CD4-positive, alpha-beta T cell treated with Interleukin-6 for 4 hours (primary cell): ENCODE data around the gene UBQLNL.

Experiments
- DNase-seq: peaks from one replicate; pipeline ENCODE4 v3.0.0-alpha.2; 2020; ENCODE audit warnings: mixed read lengths

The UBQLNL gene, protein sequence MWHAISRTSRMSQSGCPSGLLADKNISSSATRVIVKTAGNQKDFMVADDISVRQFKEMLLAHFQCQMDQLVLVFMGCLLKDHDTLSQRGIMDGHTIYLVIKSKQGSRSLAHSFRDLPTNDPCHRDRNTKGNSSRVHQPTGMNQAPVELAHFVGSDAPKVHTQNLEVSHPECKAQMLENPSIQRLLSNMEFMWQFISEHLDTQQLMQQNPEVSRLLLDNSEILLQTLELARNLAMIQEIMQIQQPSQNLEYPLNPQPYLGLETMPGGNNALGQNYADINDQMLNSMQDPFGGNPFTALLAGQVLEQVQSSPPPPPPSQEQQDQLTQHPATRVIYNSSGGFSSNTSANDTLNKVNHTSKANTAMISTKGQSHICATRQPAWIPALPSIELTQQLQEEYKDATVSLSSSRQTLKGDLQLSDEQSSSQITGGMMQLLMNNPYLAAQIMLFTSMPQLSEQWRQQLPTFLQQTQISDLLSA

GRCh38 chr11:5516599-5516998, at the start of gene UBQLNL:
Gene UBQLNL, minus strand, starts transcription at chr11:5516699. Its CDS starts 258 bp downstream, at chr11:5516441.
- no peak for DNase-seq

DNA sequence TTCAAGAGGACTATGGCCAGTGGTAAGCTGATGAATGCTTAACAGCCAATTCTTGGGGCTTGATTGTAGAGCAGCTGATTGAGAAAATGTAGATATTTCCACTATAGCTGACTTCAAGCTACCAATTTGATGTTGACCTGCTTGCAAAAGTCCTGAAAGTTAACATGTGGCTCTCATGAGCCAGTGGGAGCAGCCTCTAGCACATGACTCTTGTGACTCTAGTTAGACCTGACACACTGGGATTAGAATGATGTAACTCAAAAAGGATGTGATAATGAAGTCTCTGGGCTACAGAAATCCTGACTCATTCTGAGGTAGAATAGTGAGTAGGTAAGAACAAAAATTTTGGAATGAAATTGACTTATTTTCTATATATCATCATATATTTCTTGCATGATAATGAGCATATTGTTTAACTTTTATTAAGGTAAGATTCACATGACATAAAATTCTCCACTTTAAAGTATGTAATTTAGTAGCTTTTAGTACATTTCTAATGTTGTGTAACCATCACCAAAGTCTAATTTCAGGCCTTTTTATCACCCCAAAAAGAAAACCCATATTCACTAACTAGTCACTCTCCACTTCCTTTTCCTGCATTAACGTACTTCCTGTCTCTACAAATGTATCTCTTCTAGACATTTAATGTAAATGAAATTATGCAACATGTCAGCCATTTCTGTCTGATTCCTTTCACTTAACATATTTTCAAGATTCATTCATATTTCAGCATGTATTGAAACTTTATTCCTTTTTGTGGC, 47.9 kb upstream of the UBQLNL start:
- DNase-seq, result no peak

DNA sequence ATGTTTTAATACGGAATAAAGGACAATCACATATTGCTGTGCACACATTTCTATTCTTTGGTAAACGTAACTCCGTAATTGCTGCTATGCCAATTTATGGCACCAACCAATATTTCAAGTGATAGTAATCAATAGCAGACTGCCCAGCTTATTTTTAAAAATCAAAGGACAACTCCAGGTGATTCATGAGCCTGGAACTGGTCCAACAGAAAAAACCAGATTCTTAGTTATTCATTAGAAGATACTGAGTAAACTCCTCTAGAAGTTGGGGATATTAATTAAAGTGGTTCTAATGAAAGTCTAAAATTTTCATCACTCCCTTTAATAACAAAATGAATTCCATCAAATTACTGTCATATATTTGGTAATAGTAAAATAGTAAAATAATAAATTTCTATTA, 41.3 kb upstream of the UBQLNL start:
- no peak for DNase-seq

GRCh38 chr11:5556596-5557188, 40.2 kb upstream of the UBQLNL start:
- no peak for DNase-seq

GRCh38 chr11:5553343-5553742, 36.8 kb upstream of the UBQLNL start:
- no peak for DNase-seq

DNA sequence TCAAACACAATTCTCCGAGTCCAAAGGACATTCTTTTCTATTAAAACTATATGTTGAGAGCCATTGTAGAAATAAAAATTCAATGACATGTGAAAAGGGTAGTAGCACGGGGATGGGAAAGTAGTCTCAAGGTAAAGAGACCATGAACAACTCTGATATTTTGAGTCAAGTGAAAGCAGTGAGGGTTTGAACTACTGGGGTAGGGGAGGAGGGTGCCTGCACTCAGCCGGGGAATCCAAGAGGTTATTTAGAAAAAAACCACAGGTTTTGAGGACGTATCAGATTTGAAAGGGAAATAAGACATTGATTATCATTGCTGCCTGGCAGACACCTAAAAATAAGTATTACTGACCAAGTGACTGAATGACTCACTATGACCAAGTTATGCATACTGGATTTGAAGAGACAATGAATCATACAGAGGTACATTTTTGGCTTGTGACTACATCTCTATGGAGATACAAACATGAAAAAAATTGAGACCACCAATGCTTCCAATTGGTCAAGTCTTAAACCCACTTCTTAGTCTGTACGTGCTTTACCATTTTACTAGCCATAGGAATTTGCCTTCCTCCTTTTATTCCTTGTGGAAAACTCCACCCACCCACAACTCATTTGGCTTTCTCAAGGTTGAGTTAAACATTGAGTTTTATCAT, 34.1 kb upstream of the UBQLNL start:
- no peak for DNase-seq

DNA sequence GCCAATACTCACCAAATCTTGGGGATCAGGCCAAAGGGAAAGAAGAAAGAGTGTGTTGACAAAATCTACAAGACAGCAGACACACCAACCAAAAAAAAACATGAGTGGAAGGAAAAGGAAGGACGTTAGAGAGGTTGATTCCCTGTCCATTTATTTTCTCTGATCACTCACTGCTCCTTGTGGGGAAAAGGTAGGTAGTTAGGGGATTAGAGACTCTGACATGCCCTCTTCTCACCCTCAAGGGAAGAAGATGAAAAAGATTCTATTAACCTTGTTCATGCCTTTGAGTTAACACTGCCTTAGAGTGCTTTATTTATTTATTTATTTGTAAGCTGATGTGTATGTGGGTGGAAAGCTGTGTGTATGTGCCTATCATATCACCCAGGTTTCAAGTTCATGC, 31.9 kb upstream of the UBQLNL start, which contains the start of gene OR52H1:
Gene OR52H1, minus strand, starts transcription at position 101 of the 400 bp plus-strand sequence. CDS start 3,035 bp downstream, outside the sequence.
- no peak for DNase-seq

DNA sequence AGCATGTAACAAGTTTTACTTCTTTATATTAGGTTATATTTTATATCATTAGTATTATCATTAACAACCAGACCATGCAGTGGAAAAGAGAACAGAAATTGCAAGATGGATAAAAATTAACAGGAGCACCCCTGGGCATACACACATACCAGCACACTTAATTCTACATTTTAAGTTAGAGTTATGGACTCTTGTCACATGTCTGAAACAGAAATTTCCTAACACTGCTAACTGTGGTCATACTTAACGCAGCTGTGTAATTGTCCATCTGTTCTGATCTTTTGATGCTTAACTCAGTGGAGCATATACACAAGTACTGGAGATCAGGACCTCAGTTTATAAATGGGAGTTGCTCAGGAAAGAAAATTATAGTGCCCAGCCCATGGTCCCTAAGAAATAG, 31.5 kb upstream of the UBQLNL start:
- no peak for DNase-seq

DNA sequence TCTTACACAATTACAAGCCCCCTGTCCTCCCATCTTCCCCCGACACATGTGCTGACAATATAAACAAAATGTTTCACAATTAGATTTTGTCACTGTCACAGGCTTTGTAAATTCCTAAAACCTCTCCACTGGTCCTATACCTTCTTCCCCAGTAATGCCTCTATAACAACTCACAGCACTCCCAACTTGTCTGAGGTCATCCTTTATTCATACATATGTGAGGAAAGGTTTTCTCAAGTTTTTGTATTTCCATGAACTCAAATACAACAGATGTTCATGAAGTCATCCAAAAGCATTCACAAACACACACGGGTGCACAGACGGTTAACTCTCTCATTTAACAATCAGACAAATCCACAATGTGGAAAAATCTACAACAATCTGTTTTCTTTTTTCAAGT, 30.0 kb upstream of the UBQLNL start:
- DNase-seq, result no peak

DNA sequence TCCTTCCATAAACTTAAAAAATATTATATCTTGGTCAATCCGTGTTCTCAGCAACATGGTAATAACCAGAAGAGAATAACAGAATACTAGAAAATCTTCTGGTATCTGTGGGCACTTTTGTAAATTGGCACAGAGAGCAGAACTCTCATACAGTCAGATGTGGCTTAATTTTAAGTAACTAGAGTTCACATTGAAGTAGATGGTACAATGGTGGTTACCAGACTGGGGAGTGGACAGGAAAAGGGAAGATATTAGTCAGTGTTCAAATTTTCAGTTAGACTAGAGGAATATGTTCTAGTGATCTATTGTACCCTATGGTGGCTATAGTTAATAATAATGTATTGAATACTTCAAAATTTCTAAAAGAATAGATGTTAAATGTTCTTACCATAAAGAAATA, 24.9 kb upstream of the UBQLNL start:
- DNase-seq, result no peak

- DNase-seq, result no peak
Measured at GRCh38 chr11:5536482-5536881, 20.0 kb upstream of the UBQLNL start.

GRCh38 chr11:5534046-5534445, 17.5 kb upstream of the UBQLNL start:
- DNase-seq, result no peak

DNA sequence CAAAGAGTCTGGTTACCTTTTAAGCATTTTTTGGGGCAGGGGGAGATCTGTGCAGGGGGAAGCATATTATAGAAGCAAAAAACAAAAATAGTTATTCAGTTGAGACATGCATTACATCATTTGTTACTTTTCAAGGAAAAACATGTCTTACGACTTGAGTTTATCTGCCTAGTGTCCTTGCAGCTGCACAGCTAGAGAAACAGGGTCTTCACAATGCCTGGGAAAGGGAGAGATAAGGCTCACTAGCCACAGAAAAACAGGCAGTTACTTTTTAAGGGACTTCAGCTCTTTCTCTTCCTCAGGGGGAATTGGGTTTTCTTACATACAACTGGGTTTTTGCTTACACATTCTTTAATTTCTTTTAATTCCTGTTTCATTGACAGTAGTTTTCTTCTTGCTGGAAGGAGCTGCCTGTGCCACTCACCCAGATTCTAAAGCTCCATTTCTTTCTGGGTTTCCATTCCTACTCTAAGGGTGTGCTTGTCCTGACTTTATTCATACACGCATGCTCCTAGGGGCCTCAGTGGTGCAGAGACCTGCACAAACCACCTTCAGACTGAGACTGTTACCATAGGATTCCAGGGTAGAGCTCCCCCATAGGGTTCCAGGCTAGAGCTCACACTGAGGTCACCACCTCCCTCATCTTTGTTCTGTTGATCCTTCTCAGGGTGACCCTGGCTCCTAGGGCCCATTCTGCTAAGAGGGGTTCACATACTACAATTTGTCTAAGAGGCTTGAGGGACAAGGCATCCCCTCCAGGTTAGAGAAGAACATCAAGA, 14.7 kb upstream of the UBQLNL start:
- DNase-seq, result no peak

- DNase-seq, result no peak
Measured at GRCh38 chr11:5528495-5528894, 12.0 kb upstream of the UBQLNL start.

DNA sequence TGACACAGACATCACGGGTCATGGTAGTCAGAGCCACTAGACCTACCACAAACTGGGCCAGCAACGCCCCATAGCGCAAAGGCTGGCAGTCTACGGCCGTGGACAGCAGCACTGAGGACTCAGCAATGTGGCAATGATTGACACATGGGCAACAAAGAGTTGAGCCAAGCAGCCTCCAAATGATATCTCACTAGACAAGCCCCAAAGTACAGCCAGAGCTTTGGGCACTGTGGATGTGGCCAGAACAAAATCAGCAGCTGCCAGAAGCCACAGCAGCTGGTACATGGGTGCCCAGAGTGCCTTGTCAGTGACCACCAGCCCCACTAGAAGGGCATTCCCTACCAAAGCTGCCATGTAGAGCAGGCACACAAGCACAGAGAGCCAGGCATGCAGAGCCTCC, 11.2 kb upstream of the UBQLNL start:
- no peak for DNase-seq

GRCh38 chr11:5524756-5525155, 8.3 kb upstream of the UBQLNL start:
- no peak for DNase-seq

GRCh38 chr11:5522308-5522707, 5.8 kb upstream of the UBQLNL start:
- no peak for DNase-seq

DNA sequence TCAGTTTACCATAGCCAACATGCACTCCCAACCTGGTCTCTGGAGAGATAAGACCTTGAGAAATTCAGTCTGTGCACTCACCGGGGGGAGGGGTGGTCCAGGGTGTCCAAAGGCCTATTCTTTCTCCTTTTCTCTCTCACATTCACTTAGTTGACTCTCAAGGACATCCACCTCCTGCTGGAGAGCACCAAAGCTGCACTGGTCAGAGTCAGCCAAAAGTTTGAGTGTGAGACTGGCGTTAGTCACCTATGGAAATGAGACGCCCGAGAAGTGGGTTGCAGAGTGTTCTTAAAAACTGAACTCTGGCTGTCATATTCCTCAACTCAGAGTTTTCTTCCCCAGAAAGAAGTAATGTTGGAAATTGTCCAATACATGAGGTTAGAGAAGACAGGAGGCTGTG, 5.0 kb upstream of the UBQLNL start:
- no peak for DNase-seq

- no peak for DNase-seq
Measured at GRCh38 chr11:5514841-5515240, 1.7 kb downstream of the UBQLNL start.

DNA sequence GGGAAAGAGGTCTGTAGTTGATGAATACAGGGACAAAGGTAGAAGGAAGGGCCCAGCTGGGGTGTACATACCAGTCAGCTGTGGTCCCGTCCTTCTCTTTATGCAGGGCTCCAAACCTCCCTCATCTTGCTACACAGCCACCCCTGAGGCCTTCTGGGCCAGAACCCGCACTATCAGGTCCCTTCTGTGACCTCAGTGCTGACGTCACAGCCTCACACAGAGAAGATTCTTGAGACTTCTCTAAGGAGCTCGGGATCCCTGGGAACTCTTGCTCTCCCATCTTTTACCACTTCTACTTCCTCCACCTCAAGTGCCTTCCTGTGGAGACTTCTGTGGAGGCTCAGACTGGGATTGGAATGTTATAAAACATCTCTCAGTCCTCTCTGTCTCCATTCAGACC, 6.7 kb downstream of the UBQLNL start, which contains the start of gene UBQLN3:
Gene UBQLN3, minus strand, starts transcription at position 155 of the 400 bp plus-strand sequence. CDS start 399 bp downstream, outside the sequence.
- no peak for DNase-seq

GRCh38 chr11:5508605-5509004, 7.9 kb downstream of the UBQLNL start:
- no peak for DNase-seq

DNA sequence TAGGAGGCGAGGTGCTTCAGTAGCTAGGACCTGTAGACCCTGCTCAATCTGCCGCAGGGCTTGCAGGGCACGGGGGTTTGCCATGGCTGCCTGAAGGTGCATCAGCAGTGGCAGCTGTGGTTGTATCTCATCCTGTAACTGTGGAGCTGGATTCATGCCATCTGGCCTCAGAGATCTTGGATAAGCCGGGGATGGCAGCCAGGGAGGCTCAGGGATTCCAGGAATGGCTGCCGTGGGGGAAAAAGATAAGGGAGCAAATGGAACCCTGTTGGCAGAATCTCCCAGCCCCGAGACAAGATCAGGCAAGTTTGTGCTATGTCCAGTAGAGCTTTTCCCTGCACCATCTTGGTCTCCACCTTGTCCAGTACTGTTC, 8.6 kb downstream of the UBQLNL start:
- DNase-seq, result no peak
